Ovary (tissue), 3 donors: ENCODE results near the gene CYS1.

Experiments
- EP300 ChIP-seq: sonication (generic); formaldehyde crosslinking; IDR thresholded peaks from one replicate; pipeline ENCODE4 v1.6.1; 2017; ENCODE audit warnings: antibody characterized with exemption
- TF ChIP-seq, protein P1 (sequence below), 3 donors: fragments of 450-650 bp in 2 of 3; fragments of 200-600 bp in 1 of 3; IDR thresholded peaks; one replicate each; pipeline versions ENCODE4 v1.5.1 to v1.8.0; 2016 to 2022; ENCODE audit warnings: antibody characterized with exemption in 3 of 3, mild to moderate bottlenecking in 1 of 3
- donor health status: DM: no; HTN: no; CAD: no.

DNA sequence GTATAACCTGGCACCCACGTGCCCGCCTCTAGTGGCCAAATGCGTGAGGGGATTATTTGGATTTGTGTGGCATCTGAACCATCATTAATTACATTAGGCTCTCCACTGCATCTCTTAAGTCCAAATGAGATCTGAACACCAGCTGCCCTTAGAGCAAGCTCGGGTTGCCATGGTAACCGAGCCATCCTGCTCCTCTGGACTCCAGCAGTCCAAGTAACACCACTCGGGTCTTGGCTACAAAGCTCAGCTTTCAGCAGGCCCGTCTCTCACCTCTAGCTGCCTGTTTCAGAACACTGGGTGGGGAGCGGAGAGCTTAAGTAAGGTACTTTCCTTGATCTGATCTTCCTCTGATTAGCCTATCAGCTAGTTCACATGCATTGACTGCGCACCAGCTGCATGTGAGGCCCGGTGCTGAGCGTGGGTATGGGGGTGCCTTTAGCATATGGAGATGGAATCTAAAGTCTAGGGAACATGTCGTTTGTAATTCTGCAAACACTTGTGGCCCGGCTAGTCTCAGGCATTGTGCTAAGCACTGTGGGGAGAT lies 14.1 kb upstream of the CYS1 start:
- TF ChIP-seq, protein P1, sequence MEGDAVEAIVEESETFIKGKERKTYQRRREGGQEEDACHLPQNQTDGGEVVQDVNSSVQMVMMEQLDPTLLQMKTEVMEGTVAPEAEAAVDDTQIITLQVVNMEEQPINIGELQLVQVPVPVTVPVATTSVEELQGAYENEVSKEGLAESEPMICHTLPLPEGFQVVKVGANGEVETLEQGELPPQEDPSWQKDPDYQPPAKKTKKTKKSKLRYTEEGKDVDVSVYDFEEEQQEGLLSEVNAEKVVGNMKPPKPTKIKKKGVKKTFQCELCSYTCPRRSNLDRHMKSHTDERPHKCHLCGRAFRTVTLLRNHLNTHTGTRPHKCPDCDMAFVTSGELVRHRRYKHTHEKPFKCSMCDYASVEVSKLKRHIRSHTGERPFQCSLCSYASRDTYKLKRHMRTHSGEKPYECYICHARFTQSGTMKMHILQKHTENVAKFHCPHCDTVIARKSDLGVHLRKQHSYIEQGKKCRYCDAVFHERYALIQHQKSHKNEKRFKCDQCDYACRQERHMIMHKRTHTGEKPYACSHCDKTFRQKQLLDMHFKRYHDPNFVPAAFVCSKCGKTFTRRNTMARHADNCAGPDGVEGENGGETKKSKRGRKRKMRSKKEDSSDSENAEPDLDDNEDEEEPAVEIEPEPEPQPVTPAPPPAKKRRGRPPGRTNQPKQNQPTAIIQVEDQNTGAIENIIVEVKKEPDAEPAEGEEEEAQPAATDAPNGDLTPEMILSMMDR (IDR thresholded peaks at IDR 0.05): no peak
- no peak for TF ChIP-seq EP300
